DOHH2 (cell line): ENCODE measurements around the gene ACTA2.

Experiments used
- EZH2phosphoT487 ChIP-seq: fragments of 200-600 bp; sonication (generic); IDR thresholded peaks from 2 replicates; pipeline ENCODE4 v1.6.1; 2017; ENCODE audit warnings: borderline replicate concordance, mild to moderate bottlenecking, antibody characterized with exemption, low read length, moderate library complexity, mixed read lengths
- TF ChIP-seq, protein P1 (sequence below): fragments of 200-600 bp; sonication (generic); IDR thresholded peaks from one replicate; pipeline ENCODE4 v1.5.1; 2014; ENCODE audit warnings: antibody characterized with exemption, mild to moderate bottlenecking, low read depth, low read length; ENCODE audit not compliant: poor library complexity, severe bottlenecking

GRCh38 chr10:88999625-89000024, 47.1 kb upstream of the ACTA2 start:
- TF ChIP-seq, protein P1, sequence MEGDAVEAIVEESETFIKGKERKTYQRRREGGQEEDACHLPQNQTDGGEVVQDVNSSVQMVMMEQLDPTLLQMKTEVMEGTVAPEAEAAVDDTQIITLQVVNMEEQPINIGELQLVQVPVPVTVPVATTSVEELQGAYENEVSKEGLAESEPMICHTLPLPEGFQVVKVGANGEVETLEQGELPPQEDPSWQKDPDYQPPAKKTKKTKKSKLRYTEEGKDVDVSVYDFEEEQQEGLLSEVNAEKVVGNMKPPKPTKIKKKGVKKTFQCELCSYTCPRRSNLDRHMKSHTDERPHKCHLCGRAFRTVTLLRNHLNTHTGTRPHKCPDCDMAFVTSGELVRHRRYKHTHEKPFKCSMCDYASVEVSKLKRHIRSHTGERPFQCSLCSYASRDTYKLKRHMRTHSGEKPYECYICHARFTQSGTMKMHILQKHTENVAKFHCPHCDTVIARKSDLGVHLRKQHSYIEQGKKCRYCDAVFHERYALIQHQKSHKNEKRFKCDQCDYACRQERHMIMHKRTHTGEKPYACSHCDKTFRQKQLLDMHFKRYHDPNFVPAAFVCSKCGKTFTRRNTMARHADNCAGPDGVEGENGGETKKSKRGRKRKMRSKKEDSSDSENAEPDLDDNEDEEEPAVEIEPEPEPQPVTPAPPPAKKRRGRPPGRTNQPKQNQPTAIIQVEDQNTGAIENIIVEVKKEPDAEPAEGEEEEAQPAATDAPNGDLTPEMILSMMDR: no peak
- no peak for TF ChIP-seq EZH2phosphoT487
